GM12872 (cell line): ENCODE results near the gene GRHL1.

ENCODE experiments used
- TF ChIP-seq, protein P1 (sequence below): IDR thresholded peaks from 3 replicates; pipeline ENCODE4 v1.5.1; 2011; ENCODE audit warnings: low read depth, mild to moderate bottlenecking, low read length, moderate library complexity; ENCODE audit not compliant: insufficient read depth

The GRHL1 gene

GRCh38 chr2:9941996-9942390, 9.5 kb upstream of the GRHL1 start:
- TF ChIP-seq, protein P1, sequence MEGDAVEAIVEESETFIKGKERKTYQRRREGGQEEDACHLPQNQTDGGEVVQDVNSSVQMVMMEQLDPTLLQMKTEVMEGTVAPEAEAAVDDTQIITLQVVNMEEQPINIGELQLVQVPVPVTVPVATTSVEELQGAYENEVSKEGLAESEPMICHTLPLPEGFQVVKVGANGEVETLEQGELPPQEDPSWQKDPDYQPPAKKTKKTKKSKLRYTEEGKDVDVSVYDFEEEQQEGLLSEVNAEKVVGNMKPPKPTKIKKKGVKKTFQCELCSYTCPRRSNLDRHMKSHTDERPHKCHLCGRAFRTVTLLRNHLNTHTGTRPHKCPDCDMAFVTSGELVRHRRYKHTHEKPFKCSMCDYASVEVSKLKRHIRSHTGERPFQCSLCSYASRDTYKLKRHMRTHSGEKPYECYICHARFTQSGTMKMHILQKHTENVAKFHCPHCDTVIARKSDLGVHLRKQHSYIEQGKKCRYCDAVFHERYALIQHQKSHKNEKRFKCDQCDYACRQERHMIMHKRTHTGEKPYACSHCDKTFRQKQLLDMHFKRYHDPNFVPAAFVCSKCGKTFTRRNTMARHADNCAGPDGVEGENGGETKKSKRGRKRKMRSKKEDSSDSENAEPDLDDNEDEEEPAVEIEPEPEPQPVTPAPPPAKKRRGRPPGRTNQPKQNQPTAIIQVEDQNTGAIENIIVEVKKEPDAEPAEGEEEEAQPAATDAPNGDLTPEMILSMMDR, result no peak

- TF ChIP-seq, protein P1, result no peak
These were observed 7.1 kb upstream of the GRHL1 start for GRCh38 chr2:9944330-9944758.

DNA sequence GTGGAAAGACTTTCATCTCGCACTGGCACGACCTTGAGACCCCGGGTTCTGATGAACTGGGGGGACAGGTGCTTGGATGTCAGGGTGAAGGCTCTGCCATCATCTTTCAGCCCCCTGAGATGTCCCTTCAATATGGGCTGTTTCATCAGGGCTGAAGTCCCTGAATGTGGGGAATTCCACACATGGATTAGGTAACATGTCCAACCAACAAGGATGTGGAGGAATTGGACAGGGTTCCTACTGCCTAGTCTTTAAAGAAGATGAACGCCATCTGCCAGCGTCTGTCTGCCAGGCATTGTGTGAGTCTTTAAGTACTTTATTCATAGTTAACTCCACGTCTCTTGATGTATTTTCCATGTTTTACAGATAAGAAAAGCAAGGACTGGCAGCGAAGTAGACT, 5.9 kb upstream of the GRHL1 start:
- TF ChIP-seq, protein P1, result no peak

DNA sequence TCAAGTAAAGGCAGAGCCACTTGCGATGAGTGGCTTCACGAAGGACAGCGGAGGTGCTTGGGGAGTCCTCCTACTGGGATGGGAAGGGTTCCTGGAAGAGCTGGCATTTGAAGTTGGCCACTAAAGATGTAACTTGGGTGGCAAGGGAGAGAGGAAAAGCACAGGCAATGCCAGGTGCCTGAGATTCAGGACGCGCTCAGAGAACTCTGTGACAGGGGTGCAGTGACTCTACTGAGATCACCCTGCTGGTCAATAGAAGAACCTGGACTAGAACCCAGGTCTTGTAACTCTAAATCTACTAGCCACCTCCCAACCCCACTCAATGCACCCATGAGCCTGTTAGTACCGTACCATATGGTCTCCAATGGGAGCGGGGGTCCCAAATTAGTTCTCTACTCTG, 5.4 kb upstream of the GRHL1 start:
- TF ChIP-seq, protein P1, result no peak

- TF ChIP-seq, protein P1, result no peak
These were observed 4.7 kb upstream of the GRHL1 start for GRCh38 chr2:9946818-9947217.

GRCh38 chr2:9948721-9949120, 2.8 kb upstream of the GRHL1 start:
- TF ChIP-seq, protein P1, result no peak

DNA sequence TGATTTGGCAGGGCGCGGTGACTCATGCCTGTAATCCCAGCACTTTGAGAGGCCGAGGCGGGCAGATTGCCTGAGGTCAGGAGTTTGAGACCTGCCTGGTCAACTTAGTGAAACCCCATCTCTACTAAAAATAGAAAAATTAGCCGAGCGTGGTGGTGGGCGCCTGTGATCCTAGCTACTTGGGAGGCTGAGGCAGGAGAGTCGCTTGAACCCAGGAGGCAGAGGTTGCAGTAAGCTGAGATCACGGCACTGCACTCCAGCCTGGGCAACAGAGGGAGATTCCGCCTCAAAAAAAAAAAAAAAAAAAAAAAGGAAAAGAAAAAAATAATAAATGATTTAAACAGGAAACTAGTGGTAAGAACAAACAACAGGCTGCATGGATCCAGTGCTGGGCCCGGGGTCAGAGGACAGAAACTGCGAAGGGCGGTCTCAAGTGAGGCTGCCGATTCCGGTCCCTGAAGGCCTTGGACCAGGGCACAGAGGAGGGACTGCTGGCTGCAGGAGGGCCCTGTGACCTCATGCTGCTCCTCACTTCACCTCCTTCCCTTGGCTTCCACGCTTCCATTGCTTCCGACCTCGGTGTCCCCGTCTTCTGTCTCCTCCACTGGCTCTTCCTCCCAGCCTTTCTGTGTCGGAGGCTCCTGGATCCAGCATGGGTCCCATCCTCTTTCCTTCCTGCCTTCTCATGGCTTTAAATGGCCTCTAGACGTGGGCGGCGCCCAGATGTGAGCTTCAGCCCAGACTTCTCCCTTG, 2.1 kb upstream of the GRHL1 start:
- TF ChIP-seq, protein P1, result no peak
